ENCODE data around the gene RNF168.

GRCh38 chr3:196531418-196531817 is 27.9 kb upstream of the RNF168 start:
- TF ChIP-seq POLR2A (IDR thresholded peaks at IDR 0.05) = no peak
- no peak for TF ChIP-seq CTCF (IDR thresholded peaks at IDR 0.05)
- TF ChIP-seq POLR2AphosphoS5 (IDR thresholded peaks at IDR 0.05) = no peak
- no peak for TF ChIP-seq EP300 (IDR thresholded peaks at IDR 0.05)
